ENCODE data around the gene LGR6. TPM values are rescaled to one million over a fixed set of nuclear protein-coding genes. Genes with fewer than 3 reads are reported as not detected.

The LGR6 gene
- total and polyA plus RNA-seq, 10 of the 15 experiments (the other 5 are each of a cell fraction or from before 2014, with no cell fraction given) = not detected

DNA sequence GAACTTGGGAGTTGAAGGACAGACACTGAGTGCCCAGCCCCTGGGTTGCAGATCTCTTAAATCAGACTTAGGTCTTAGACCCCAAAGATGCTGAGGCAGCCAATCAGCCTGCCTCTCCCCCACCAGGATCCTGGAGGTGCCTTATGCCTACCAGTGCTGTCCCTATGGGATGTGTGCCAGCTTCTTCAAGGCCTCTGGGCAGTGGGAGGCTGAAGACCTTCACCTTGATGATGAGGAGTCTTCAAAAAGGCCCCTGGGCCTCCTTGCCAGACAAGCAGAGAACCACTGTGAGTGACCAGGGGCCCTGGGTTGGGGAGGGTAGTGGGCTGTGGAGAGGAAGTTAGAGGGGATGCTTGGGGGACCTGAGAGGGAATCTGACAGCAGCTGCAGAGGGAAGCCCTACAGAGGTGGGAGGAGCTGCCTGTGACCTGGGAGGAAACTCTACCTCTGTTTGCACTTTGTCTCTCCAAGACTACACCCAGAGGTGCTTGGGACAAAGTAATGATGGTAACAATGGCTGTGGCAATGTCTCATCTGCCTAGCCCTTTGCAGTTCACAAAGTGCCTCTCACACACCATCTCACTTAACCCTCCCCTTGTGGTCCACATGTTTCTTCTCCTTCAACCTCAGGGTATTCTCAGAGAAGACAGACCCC lies 116.6 kb downstream of the LGR6 start:
- Histone ChIP-seq H3K36me3 (ENCODE audit: control insufficient read depth in 2 of 2, insufficient read depth in 2 of 2, low read length in 1 of 2) (no peaks in the 10 kb centered on the region), H3K4me1 (ENCODE audit: control insufficient read depth, insufficient read depth, low read length) (no peaks in the 10 kb centered on the region), H3K4me2 (ENCODE audit: control insufficient read depth, insufficient read depth) (no peak overlapping the region), H3K27me3 (replicated peaks in 1 of 2; ENCODE audit: control insufficient read depth in 2 of 2, insufficient read depth in 2 of 2, low read length in 1 of 2) (peaks cover 0 to 4% of the 10 kb centered on the region in 2 experiments; a peak in 2 of 4 replicates), H3K79me2 (ENCODE audit: control insufficient read depth, insufficient read depth, low read length) (no peaks in the 10 kb centered on the region), H3K4me3 (no peak overlapping the region), H3K27ac (ENCODE audit: control insufficient read depth, insufficient read depth) (no peak overlapping the region), H2AFZ (ENCODE audit: control insufficient read depth, low read depth, low read length) (no peak overlapping the region), H4K20me1 (ENCODE audit: control insufficient read depth, insufficient read depth) (no peaks in the 10 kb centered on the region; the same call in 1 of the 2 replicates), H3K9ac (ENCODE audit: control insufficient read depth, insufficient read depth, low read length) (no peak overlapping the region), H3K9me3 (replicated peaks; ENCODE audit: control insufficient read depth, insufficient read depth, low read length) (no peaks in the 10 kb centered on the region)
- no peak for FAIRE-seq
- ChIA-PET POLR2A (no interaction called here), SMC1A (ENCODE audit: uncharacterized antibody, unreplicated experiment) (no interaction called here), CTCF (interaction anchor here (1.1 kb wide), 1 partner anchor 35 kb away, joined by 5 read pairs; no protein-coding TSS in a partner anchor), RAD21 (ENCODE audit: unreplicated experiment) (no interaction called here)
- no peak for ATAC-seq
- no TSS peak for BruUV-seq (replicated peaks)
- intact Hi-C loops (cut with micrococcal nuclease; ENCODE audit: unreplicated experiment) = no loop called here
- no peak for TF ChIP-seq PAX5 (IDR thresholded peaks at IDR 0.05; ENCODE audit: borderline replicate concordance, low read depth, low read length)
- TF ChIP-seq TCF12 (IDR thresholded peaks at IDR 0.05; ENCODE audit: low read depth, low read length) = no peak
- TF ChIP-seq BACH1 (IDR thresholded peaks at IDR 0.05; ENCODE audit: borderline replicate concordance) = no peak
- TF ChIP-seq, protein P1, sequence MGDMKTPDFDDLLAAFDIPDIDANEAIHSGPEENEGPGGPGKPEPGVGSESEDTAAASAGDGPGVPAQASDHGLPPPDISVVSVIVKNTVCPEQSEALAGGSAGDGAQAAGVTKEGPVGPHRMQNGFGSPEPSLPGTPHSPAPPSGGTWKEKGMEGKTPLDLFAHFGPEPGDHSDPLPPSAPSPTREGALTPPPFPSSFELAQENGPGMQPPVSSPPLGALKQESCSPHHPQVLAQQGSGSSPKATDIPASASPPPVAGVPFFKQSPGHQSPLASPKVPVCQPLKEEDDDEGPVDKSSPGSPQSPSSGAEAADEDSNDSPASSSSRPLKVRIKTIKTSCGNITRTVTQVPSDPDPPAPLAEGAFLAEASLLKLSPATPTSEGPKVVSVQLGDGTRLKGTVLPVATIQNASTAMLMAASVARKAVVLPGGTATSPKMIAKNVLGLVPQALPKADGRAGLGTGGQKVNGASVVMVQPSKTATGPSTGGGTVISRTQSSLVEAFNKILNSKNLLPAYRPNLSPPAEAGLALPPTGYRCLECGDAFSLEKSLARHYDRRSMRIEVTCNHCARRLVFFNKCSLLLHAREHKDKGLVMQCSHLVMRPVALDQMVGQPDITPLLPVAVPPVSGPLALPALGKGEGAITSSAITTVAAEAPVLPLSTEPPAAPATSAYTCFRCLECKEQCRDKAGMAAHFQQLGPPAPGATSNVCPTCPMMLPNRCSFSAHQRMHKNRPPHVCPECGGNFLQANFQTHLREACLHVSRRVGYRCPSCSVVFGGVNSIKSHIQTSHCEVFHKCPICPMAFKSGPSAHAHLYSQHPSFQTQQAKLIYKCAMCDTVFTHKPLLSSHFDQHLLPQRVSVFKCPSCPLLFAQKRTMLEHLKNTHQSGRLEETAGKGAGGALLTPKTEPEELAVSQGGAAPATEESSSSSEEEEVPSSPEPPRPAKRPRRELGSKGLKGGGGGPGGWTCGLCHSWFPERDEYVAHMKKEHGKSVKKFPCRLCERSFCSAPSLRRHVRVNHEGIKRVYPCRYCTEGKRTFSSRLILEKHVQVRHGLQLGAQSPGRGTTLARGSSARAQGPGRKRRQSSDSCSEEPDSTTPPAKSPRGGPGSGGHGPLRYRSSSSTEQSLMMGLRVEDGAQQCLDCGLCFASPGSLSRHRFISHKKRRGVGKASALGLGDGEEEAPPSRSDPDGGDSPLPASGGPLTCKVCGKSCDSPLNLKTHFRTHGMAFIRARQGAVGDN (IDR thresholded peaks at IDR 0.05) = no peak
- no peak for TF ChIP-seq SIX5 (IDR thresholded peaks at IDR 0.05; ENCODE audit: low read depth, low read length, severe bottlenecking)
- TF ChIP-seq CREM (IDR thresholded peaks at IDR 0.05; ENCODE audit: low read depth) = no peak
- no peak for TF ChIP-seq ZNF274 (IDR thresholded peaks at IDR 0.05; ENCODE audit: insufficient read depth, insufficient read length)
- TF ChIP-seq CBX5 (IDR thresholded peaks at IDR 0.05; ENCODE audit: low read depth) = no peak
- TF ChIP-seq RAD51 (IDR thresholded peaks at IDR 0.05) = no peak
- no peak for TF ChIP-seq SMC3 (IDR thresholded peaks at IDR 0.05; ENCODE audit: borderline replicate concordance, low read length)
- TF ChIP-seq JUNB (IDR thresholded peaks at IDR 0.05) = no peak
- DNase-seq (ENCODE audit: low read depth, low spot score) = no peak
- in situ Hi-C loops (cut with MboI) = loop anchor here (5.0 kb wide), 1 partner anchor 123 kb away; no protein-coding TSS in a partner anchor
